PC-3 (cell line): ENCODE measurements around the gene AGAP1. TPM values are rescaled to one million over a fixed set of nuclear protein-coding genes. Genes with fewer than 3 reads are reported as not detected.

Experiments
- ATAC-seq: fragments of 200-7000 bp; cut with Tn5 transposase; 2 replicates; pipeline ENCODE4 v1.9.1; 2020; ENCODE audit warnings: mild to moderate bottlenecking, moderate library complexity
- BruUV-seq: library from RNA; stranded (reverse); fragments of 400-500 nt; replicated peaks from 2 replicates; lab custom pipeline; 2021; lab: Mats Ljungman, UMichigan
- CTCF ChIA-PET: fragments of 300-600 bp; sonication (Branson Sonifier 250); formaldehyde crosslinking; loops from one replicate; lab custom pipeline; 2022; ENCODE audit warnings: antibody characterized with exemption; lab: Charles Lee
- POLR2A ChIA-PET: fragments of 300-600 bp; sonication (Branson Sonifier 250); formaldehyde crosslinking; loops from one replicate; lab custom pipeline; 2022; ENCODE audit warnings: antibody characterized with exemption; ENCODE audit not compliant: unreplicated experiment; lab: Charles Lee
- DNase-seq: peaks from one replicate; pipeline ENCODE4 v3.0.0-alpha.2; 2015
- H2AFZ ChIP-seq: fragments of 300-600 bp; sonication (generic); 2 replicates; pipeline ENCODE4 v1.6.0; 2016; ENCODE audit warnings: antibody characterized with exemption, low read length
- H3F3A ChIP-seq: fragments of 300-600 bp; sonication (generic); one replicate; pipeline ENCODE4 v1.6.0; 2017; ENCODE audit warnings: antibody characterized with exemption, low read length, control low read depth, mild to moderate bottlenecking; ENCODE audit not compliant: unreplicated experiment
- H3K27ac ChIP-seq: fragments of 300-600 bp; sonication (generic); 2 replicates; pipeline ENCODE4 v1.5.1; 2016; ENCODE audit warnings: mild to moderate bottlenecking, low read length
- H3K27me3 ChIP-seq: fragments of 300-600 bp; sonication (generic); 2 replicates; pipeline ENCODE4 v1.6.1; 2016; ENCODE audit warnings: low read length, mixed read lengths
- H3K36me3 ChIP-seq: fragments of 300-600 bp; sonication (generic); 2 replicates; pipeline ENCODE4 v1.6.1; 2016; ENCODE audit warnings: low read depth, mixed run types, low read length, mixed read lengths
- H3K4me1 ChIP-seq: fragments of 300-600 bp; sonication (generic); 2 replicates; pipeline ENCODE4 v1.5.1; 2016; ENCODE audit warnings: low read length; ENCODE audit not compliant: insufficient read depth
- H3K4me2 ChIP-seq: fragments of 300-600 bp; sonication (generic); 2 replicates; pipeline ENCODE4 v1.6.0; 2016; ENCODE audit warnings: low read length
- H3K4me3 ChIP-seq: fragments of 300-600 bp; sonication (generic); 2 replicates; pipeline ENCODE4 v1.5.1; 2016; ENCODE audit warnings: mild to moderate bottlenecking, low read length, mixed read lengths
- H3K79me2 ChIP-seq: fragments of 300-600 bp; sonication (generic); 2 replicates; pipeline ENCODE4 v1.6.1; 2017; ENCODE audit warnings: low read length, mixed read lengths
- H3K9ac ChIP-seq: fragments of 300-600 bp; sonication (generic); 2 replicates; pipeline ENCODE4 v1.6.0; 2016; ENCODE audit warnings: mild to moderate bottlenecking, low read length
- H3K9me2 ChIP-seq: fragments of 300-600 bp; sonication (generic); replicated peaks from 2 replicates; pipeline ENCODE4 v1.6.1; 2016; ENCODE audit warnings: mixed run types, low read length, mixed read lengths
- H3K9me3 ChIP-seq: fragments of 300-600 bp; sonication (generic); 2 replicates; pipeline ENCODE4 v1.6.1; 2016; ENCODE audit warnings: low read length, mixed read lengths
- H4K20me1 ChIP-seq: fragments of 300-600 bp; sonication (generic); 2 replicates; pipeline ENCODE4 v1.6.1; 2016; ENCODE audit warnings: low read length, mixed read lengths
- CTCF ChIP-seq: fragments of 300-600 bp; sonication (generic); conservative IDR thresholded peaks from 2 replicates; pipeline ENCODE4 v1.5.1; 2017; ENCODE audit warnings: antibody characterized with exemption, low read depth, mild to moderate bottlenecking, low read length
- EZH2 ChIP-seq: fragments of 300-600 bp; sonication (generic); IDR thresholded peaks from one replicate; pipeline ENCODE4 v1.6.1; 2017; ENCODE audit warnings: antibody characterized with exemption, mild to moderate bottlenecking, low read length; ENCODE audit not compliant: unreplicated experiment
- EZH2phosphoT487 ChIP-seq: fragments of 300-600 bp; sonication (generic); IDR thresholded peaks from 2 replicates; pipeline ENCODE4 v1.6.1; 2018; ENCODE audit warnings: mild to moderate bottlenecking, antibody characterized with exemption, low read length, borderline replicate concordance
- intact Hi-C: fragments of 100-400 bp; cut with micrococcal nuclease; formaldehyde crosslinking; loops from 2 replicates; pipeline ENCODE4 v1.9.0; 2023
- total RNA-seq: library from RNA; depleted of rRNA; stranded (reverse); fragments of >200 nt; gene quantifications from 2 replicates; pipeline ENCODE4 v1.2.3, GENCODE V29; 2014

Gene AGAP1
- total RNA-seq, 1 experiment from 2014 or later, result 31.0 TPM

DNA sequence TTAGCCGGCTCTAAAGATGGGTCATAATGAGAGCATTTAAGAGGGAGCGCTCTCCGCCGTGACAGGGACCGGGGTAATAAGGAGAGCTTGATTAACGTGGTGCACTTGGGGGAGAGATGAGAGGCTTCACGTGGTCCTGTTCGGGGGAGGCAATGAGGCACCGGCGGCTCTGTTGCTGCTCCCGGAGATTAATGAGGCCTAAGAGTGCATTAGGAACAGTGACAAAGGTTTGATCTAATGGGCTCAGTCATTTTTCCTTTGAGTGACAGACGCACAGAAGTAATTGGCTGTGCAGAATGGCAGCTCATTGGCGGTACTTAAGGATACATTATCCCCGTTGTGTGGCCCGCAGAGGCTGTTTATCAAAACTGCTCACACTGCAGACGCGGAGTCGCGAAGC is 423.7 kb downstream of the AGAP1 start:
- Histone ChIP-seq H3K4me2 (no peak overlapping the region), H3F3A (no peaks in the 10 kb centered on the region), H2AFZ (no peak overlapping the region), H3K79me2 (no peaks in the 10 kb centered on the region), H3K4me1 (no peaks in the 10 kb centered on the region), H3K36me3 (peaks cover 13% of the 10 kb centered on the region), H3K27me3 (no peaks in the 10 kb centered on the region), H3K9me3 (no peaks in the 10 kb centered on the region), H3K9me2 (no peaks in the 10 kb centered on the region), H3K9ac (no peak overlapping the region), H3K4me3 (no peak overlapping the region), H4K20me1 (no peaks in the 10 kb centered on the region), H3K27ac (no peak overlapping the region)
- CTCF ChIA-PET, result no interaction called here
- no TSS peak for BruUV-seq
- ATAC-seq, result no peak
- intact Hi-C loops, result no loop called here
- no peak for DNase-seq
- TF ChIP-seq CTCF (no peak), EZH2phosphoT487 (no peak), EZH2 (no peak)
- POLR2A ChIA-PET, result no interaction called here

DNA sequence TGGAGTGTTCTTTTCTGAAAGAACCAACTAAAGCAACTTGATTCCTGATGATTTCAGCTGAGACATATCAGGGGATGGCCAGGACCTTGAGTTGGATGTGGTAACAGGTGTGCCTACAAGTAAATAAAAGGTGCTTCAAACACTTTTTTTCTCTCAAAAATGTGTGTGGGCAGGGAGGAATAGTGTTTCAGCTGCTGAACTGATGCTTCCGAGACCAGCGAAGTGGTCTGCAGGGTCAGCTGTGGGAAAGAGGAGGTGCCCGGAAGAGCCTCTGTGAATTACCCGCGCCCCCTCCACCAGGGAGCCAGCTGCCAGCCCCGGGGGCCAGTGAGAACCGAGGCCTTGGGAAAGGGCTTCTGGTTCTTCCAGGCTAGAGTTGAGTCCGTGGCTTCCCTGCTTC is 425.0 kb downstream of the AGAP1 start:
- no peaks in the 10 kb centered on the region for H3K9me2 ChIP-seq
- H3K79me2 ChIP-seq, result no peaks in the 10 kb centered on the region
- no peak overlapping the region for H3K9ac ChIP-seq
- CTCF ChIA-PET, result no interaction called here
- no peak overlapping the region for H3K27ac ChIP-seq
- TF ChIP-seq CTCF (no peak), EZH2phosphoT487 (no peak), EZH2 (no peak)
- no peaks in the 10 kb centered on the region for H3F3A ChIP-seq
- H3K9me3 ChIP-seq, result no peaks in the 10 kb centered on the region
- H3K4me1 ChIP-seq, result no peaks in the 10 kb centered on the region
- H3K36me3 ChIP-seq, result peaks cover 7% of the 10 kb centered on the region
- BruUV-seq, result no TSS peak
- H2AFZ ChIP-seq, result no peak overlapping the region
- no peaks in the 10 kb centered on the region for H4K20me1 ChIP-seq
- ATAC-seq (no peak), DNase-seq (no peak)
- no peaks in the 10 kb centered on the region for H3K27me3 ChIP-seq
- POLR2A ChIA-PET, result no interaction called here
- no peak overlapping the region for H3K4me2 ChIP-seq
- intact Hi-C loops, result no loop called here
- H3K4me3 ChIP-seq, result no peak overlapping the region

- ATAC-seq (no peak), DNase-seq (no peak)
- no peaks in the 10 kb centered on the region for H3K9me2 ChIP-seq
- no peaks in the 10 kb centered on the region for H3K4me1 ChIP-seq
- intact Hi-C loops, result no loop called here
- H4K20me1 ChIP-seq, result no peaks in the 10 kb centered on the region
- POLR2A ChIA-PET, result no interaction called here
- TF ChIP-seq EZH2phosphoT487, result no peak
- no peak for TF ChIP-seq CTCF
- no peak for TF ChIP-seq EZH2
- no peak overlapping the region for H3K9ac ChIP-seq
- no peaks in the 10 kb centered on the region for H3K36me3 ChIP-seq
- H3F3A ChIP-seq, result no peaks in the 10 kb centered on the region
- H3K4me2 ChIP-seq, result no peak overlapping the region
- H3K27me3 ChIP-seq, result no peaks in the 10 kb centered on the region
- no peaks in the 10 kb centered on the region for H3K9me3 ChIP-seq
- CTCF ChIA-PET, result no interaction called here
- no peak overlapping the region for H2AFZ ChIP-seq
- no peak overlapping the region for H3K4me3 ChIP-seq
- H3K79me2 ChIP-seq, result no peaks in the 10 kb centered on the region
- no TSS peak for BruUV-seq
- H3K27ac ChIP-seq, result no peak overlapping the region
Observed at GRCh38 chr2:235920216-235920865, 426.5 kb downstream of the AGAP1 start.
